Fibroblast of lung (primary cell): ENCODE data around the gene C11orf68. TPM values are rescaled to one million over a fixed set of nuclear protein-coding genes. Genes with fewer than 3 reads are reported as not detected.

ENCODE experiments used
- DNase-seq, 2 donors: peaks; one replicate each; pipeline versions ENCODE4 v3.0.0 to v3.0.0-alpha.2; 2010; ENCODE audit warnings: low read depth in 2 of 2
- H2AFZ ChIP-seq: 2 replicates; pipeline ENCODE4 v1.5.1; 2012; ENCODE audit warnings: low read length, control low read depth, inconsistent platforms
- H3K27ac ChIP-seq: 2 replicates; pipeline ENCODE4 v1.5.1; 2011; ENCODE audit warnings: low read length, control low read depth; ENCODE audit not compliant: insufficient read depth
- H3K27me3 ChIP-seq: 2 replicates; pipeline ENCODE4 v1.5.1; 2011; ENCODE audit warnings: mild to moderate bottlenecking, low read length; ENCODE audit not compliant: control insufficient read depth, insufficient read depth
- H3K36me3 ChIP-seq: 2 replicates; pipeline ENCODE4 v1.5.1; 2011; ENCODE audit warnings: low read length; ENCODE audit not compliant: control insufficient read depth, insufficient read depth
- H3K4me1 ChIP-seq: 2 replicates; pipeline ENCODE4 v1.5.1; 2011; ENCODE audit warnings: low read length; ENCODE audit not compliant: control insufficient read depth, insufficient read depth; ENCODE audit errors: extremely low read depth
- H3K4me2 ChIP-seq: 2 replicates; pipeline ENCODE4 v1.5.1; 2011; ENCODE audit warnings: low read length, control low read depth; ENCODE audit not compliant: insufficient read depth; ENCODE audit errors: extremely low read depth
- H3K4me3 ChIP-seq, 4 experiments: fragments of 200-600 bp in 1 of 4; sonication (generic) in 1 of 4; replicated peaks in 1 of 4; 2 replicates each; pipeline ENCODE4 v1.5.1; 2011 to 2016; ENCODE audit warnings: low read length in 4 of 4, low read depth in 3 of 4, mild to moderate bottlenecking in 3 of 4, control low read depth in 2 of 4, inconsistent platforms in 1 of 4, mixed read lengths in 1 of 4; ENCODE audit not compliant: insufficient read depth in 1 of 4; ENCODE audit errors: control extremely low read depth in 1 of 4
- H3K79me2 ChIP-seq: 2 replicates; pipeline ENCODE4 v1.5.1; 2012; ENCODE audit warnings: mild to moderate bottlenecking, low read length, inconsistent platforms; ENCODE audit not compliant: control insufficient read depth, insufficient read depth
- H3K9ac ChIP-seq: 2 replicates; pipeline ENCODE4 v1.5.1; 2011; ENCODE audit warnings: mild to moderate bottlenecking, low read length, control low read depth; ENCODE audit not compliant: insufficient read depth
- H3K9me3 ChIP-seq: 2 replicates; pipeline ENCODE4 v1.5.1; 2012; ENCODE audit warnings: low read depth, low read length; ENCODE audit not compliant: control insufficient read depth, insufficient read depth
- H4K20me1 ChIP-seq: 2 replicates; pipeline ENCODE4 v1.5.1; 2011; ENCODE audit warnings: low read length; ENCODE audit not compliant: control insufficient read depth, insufficient read depth; ENCODE audit errors: extremely low read depth
- EZH2 ChIP-seq: IDR thresholded peaks from 2 replicates; pipeline ENCODE4 v1.5.1; 2012; ENCODE audit warnings: low read length, control low read depth, mild to moderate bottlenecking; ENCODE audit errors: missing control alignments
- polyA plus RNA-seq, 2 donors: library from polyadenylated mRNA; depleted of rRNA in 1 of 2; stranded (reverse) in 1 of 2; unstranded in 1 of 2; fragments of >200 nt; gene quantifications; 2 replicates each; pipeline ENCODE4 v1.2.1, GENCODE V29; 2011 to 2012; ENCODE audit warnings: missing spikeins in 1 of 2
- total RNA-seq: library from RNA; depleted of rRNA; stranded (reverse); fragments of >200 nt; gene quantifications from 2 replicates; pipeline ENCODE4 v1.2.1, GENCODE V29; 2014
- TF ChIP-seq, protein P1 (sequence below), 2 donors: IDR thresholded peaks in 1 of 2; conservative IDR thresholded peaks in 1 of 2; 1 replicate in 1 of 2; 2 replicates in 1 of 2; pipeline ENCODE4 v1.5.1; 2011 to 2012; ENCODE audit warnings: low read length in 2 of 2, control low read depth in 1 of 2, inconsistent platforms in 1 of 2, low read depth in 1 of 2, mild to moderate bottlenecking in 1 of 2

C11orf68 gene
- total and polyA plus RNA-seq, 2 donors (not counting 1 experiment from before 2014, with no cell fraction given), result 26.6 to 27.6 TPM

- peaks cover 12% of the 10 kb centered on the region for H3K36me3 ChIP-seq
- H3K27me3 ChIP-seq, result no peaks in the 10 kb centered on the region
- peak; percentile 95 to 97 for DNase-seq
- no peaks in the 10 kb centered on the region for H4K20me1 ChIP-seq
- peak overlapping the region; percentile 80 for H3K4me2 ChIP-seq
- H3K79me2 ChIP-seq, result peaks cover 63% of the 10 kb centered on the region
- H3K4me3 ChIP-seq, result peak overlapping the region in 2 of 4 experiments; percentile 28 to 94
- peak overlapping the region; percentile 48 for H3K9ac ChIP-seq
- peaks cover 62% of the 10 kb centered on the region for H3K4me1 ChIP-seq
- peak overlapping the region; percentile 99 for H3K27ac ChIP-seq
- no peak for TF ChIP-seq EZH2
- TF ChIP-seq, protein P1, sequence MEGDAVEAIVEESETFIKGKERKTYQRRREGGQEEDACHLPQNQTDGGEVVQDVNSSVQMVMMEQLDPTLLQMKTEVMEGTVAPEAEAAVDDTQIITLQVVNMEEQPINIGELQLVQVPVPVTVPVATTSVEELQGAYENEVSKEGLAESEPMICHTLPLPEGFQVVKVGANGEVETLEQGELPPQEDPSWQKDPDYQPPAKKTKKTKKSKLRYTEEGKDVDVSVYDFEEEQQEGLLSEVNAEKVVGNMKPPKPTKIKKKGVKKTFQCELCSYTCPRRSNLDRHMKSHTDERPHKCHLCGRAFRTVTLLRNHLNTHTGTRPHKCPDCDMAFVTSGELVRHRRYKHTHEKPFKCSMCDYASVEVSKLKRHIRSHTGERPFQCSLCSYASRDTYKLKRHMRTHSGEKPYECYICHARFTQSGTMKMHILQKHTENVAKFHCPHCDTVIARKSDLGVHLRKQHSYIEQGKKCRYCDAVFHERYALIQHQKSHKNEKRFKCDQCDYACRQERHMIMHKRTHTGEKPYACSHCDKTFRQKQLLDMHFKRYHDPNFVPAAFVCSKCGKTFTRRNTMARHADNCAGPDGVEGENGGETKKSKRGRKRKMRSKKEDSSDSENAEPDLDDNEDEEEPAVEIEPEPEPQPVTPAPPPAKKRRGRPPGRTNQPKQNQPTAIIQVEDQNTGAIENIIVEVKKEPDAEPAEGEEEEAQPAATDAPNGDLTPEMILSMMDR (conservative IDR thresholded peaks at IDR 0.05 in 1 of 2, IDR thresholded peaks at IDR 0.05 in 1 of 2; ENCODE audit: low read depth in 1 of 2, low read length in 2 of 2), result no peak
- H3K9me3 ChIP-seq, result no peaks in the 10 kb centered on the region
- no peak overlapping the region for H2AFZ ChIP-seq
Observed at GRCh38 chr11:65915821-65916251, 3.0 kb downstream of the C11orf68 start.

- no peaks in the 10 kb centered on the region for H3K9me3 ChIP-seq
- TF ChIP-seq EZH2, result no peak
- TF ChIP-seq, protein P1 (conservative IDR thresholded peaks at IDR 0.05 in 1 of 2, IDR thresholded peaks at IDR 0.05 in 1 of 2; ENCODE audit: low read depth in 1 of 2, low read length in 2 of 2), result no peak
- H3K36me3 ChIP-seq, result peaks cover 8% of the 10 kb centered on the region
- DNase-seq, result peak in 1 of 2 donors; percentile 17
- H3K9ac ChIP-seq, result peak overlapping the region; percentile 52
- H2AFZ ChIP-seq, result no peak overlapping the region
- H3K4me3 ChIP-seq, result peak overlapping the region in 1 of 4 experiments; percentile 14
- no peaks in the 10 kb centered on the region for H4K20me1 ChIP-seq
- H3K4me1 ChIP-seq, result peaks cover 59% of the 10 kb centered on the region
- H3K4me2 ChIP-seq, result peak overlapping the region; percentile 46
- H3K27me3 ChIP-seq, result no peaks in the 10 kb centered on the region
- peak overlapping the region; percentile 99 for H3K27ac ChIP-seq
- H3K79me2 ChIP-seq, result peaks cover 57% of the 10 kb centered on the region
Observed at GRCh38 chr11:65915101-65915820, 3.6 kb downstream of the C11orf68 start.

DNA sequence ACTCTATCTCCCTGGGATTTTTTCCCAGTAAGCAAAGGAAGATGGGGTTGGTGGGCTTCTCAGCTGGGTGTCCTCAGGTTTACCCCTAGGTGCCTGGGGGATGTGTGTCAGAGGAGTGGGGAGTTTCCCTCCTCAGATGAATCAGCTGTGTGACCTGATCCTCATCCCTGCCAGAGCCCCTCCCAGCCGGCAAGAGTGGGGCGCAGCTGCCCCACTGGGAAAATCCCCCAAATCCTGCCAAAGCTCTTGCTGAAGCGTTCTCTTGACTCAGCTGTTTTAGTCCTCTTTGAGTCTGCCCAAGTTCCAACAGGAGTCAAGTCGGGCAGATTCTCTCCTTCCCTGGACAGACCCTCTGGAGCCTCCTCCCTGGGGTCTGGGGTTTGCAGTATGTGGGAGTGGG is 6.0 kb downstream of the C11orf68 start:
- peak overlapping the region; percentile 45 for H3K9ac ChIP-seq
- no peaks in the 10 kb centered on the region for H4K20me1 ChIP-seq
- H3K4me2 ChIP-seq, result peak overlapping the region; percentile 36
- no peaks in the 10 kb centered on the region for H3K9me3 ChIP-seq
- H3K79me2 ChIP-seq, result peaks cover 39% of the 10 kb centered on the region
- no peak for TF ChIP-seq EZH2
- TF ChIP-seq, protein P1 (conservative IDR thresholded peaks at IDR 0.05 in 1 of 2, IDR thresholded peaks at IDR 0.05 in 1 of 2; ENCODE audit: low read depth in 1 of 2, low read length in 2 of 2), result no peak
- H2AFZ ChIP-seq, result no peak overlapping the region
- H3K27me3 ChIP-seq, result no peaks in the 10 kb centered on the region
- peaks cover 8% of the 10 kb centered on the region for H3K36me3 ChIP-seq
- DNase-seq, result peak; percentile 47 to 75
- H3K4me1 ChIP-seq, result peaks cover 61% of the 10 kb centered on the region
- no peak overlapping the region for H3K4me3 ChIP-seq
- H3K27ac ChIP-seq, result peak overlapping the region; percentile 99
